ENCODE measurements around the gene MYO3A.

DNA sequence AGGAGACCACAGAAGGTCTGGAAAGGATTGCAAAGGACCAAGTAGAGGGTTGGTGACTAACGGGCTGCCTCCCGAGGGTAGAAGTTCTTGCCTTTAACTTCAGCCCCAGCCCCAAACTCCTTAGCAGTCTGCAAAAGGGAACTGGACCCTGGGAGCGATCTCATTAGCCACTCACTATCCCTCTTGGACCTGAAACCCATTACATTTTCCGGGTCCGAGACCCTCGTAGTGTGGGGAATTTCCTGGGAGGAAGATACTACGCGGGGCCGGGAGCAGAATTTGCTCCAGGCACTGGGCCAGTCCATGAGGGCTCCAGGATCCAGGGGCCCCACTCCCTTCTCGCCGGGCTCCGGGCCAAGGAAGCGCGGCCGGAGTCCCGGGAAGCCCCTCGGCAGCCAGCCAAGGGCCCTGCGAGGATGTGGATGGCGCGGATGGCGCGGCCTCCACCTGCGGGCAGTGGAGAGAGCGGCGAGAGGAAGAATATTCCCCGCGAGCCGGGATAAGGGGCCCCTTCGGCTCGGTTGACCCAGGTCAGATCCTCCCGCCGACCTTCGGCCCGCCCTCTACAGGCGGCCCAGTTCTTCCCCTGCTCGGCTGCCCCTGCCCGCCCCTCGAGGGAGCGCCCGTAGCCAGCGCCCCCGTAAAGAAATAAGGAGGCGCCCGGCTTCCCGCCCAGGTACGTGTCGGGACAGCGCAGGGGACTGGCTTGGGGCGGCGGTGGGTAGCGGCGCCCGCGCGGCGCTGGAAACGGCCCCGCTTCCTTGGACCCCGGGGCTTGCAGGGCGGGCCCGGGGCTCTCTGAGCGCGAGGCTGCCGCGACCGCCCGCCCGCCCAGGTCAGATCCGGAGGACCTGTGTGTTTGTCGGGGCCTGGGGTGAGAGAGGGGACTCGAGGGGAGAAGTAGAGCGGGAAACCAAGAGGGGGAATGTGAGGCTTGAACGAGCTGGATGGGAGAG is at the start of gene MYO3A:
- TF ChIP-seq, protein P1, sequence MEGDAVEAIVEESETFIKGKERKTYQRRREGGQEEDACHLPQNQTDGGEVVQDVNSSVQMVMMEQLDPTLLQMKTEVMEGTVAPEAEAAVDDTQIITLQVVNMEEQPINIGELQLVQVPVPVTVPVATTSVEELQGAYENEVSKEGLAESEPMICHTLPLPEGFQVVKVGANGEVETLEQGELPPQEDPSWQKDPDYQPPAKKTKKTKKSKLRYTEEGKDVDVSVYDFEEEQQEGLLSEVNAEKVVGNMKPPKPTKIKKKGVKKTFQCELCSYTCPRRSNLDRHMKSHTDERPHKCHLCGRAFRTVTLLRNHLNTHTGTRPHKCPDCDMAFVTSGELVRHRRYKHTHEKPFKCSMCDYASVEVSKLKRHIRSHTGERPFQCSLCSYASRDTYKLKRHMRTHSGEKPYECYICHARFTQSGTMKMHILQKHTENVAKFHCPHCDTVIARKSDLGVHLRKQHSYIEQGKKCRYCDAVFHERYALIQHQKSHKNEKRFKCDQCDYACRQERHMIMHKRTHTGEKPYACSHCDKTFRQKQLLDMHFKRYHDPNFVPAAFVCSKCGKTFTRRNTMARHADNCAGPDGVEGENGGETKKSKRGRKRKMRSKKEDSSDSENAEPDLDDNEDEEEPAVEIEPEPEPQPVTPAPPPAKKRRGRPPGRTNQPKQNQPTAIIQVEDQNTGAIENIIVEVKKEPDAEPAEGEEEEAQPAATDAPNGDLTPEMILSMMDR (IDR thresholded peaks at IDR 0.05; ENCODE audit: insufficient read depth, low read length, poor library complexity, severe bottlenecking) = no peak
- no peak for TF ChIP-seq EZH2phosphoT487 (conservative IDR thresholded peaks at IDR 0.05; ENCODE audit: low read length)

Measured in SU-DHL-6 (cell line).